SIG-M5 treated with dmso at 0.1 percent for 504 hours (cell line): ENCODE results near the gene MYL9.
"Not testable (repeated sequence)": the region's sequence is repeated elsewhere in the genome, so short reads cannot be mapped to it uniquely, and the experiment has no call there.

ENCODE experiments used
- DNase-seq: peaks from one replicate; lab custom pipeline; 2025; ENCODE audit not compliant: unreplicated experiment; lab: John Stamatoyannopoulos, UW

Gene MYL9

GRCh38 chr20:36548704-36549627 lies 7.6 kb downstream of the MYL9 start:
- no peak for DNase-seq

DNA sequence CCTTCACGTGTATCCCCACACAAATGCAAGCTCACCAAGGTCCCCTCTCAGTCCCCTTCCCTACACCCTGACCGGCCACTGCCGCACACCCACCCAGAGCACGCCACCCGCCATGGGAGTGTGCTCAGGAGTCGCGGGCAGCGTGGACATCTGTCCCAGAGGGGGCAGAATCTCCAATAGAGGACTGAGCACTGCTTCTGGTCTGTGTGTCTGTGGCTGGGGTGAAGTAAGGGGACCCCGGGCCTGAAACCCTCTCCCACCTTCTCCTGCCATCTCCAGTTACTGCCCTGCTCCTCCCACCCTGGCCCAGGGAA lies 8.3 kb downstream of the MYL9 start:
- no peak for DNase-seq

DNA sequence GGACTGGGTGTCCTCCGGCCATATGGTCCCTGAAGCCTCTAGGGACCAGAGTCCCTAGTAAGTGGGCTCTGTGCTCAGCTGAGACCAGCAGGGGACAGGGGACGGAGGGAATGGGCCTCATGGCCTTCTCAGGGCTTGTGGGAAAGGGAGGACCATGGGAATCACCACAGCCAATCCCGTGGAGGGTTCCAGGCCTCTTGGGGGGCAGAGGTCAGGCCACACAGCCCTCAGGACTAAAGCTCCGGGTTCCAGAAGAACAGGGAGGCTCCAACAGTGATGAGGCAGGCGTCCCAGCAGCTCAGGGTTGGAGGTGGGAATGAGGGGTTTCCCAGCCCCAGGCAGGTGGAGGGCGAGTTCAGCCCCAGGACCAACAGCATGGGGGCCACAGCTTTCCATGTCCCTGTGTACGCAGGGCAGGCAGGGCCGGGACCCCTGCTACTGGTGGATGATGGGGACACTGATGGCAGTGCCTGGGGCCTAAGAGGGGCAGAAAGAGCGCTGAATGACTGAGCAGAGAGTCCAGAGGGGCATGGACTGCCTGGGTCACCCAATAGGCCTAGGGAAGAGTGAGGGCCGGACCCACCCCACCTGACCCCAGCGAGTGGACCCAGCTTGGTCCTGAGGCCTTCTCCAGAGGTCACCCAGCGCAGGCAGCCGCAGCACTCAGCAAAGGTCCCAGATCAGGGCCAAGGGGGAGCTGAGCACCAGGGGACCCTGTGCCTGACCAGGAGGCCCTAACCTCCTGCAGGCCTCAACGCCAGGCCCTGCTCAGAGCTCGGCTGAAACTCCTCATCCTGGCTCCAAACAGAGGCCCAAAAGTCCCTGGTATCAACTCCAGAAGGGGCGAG lies 8.8 kb downstream of the MYL9 start:
- no peak for DNase-seq

- no peak for DNase-seq
Measured at GRCh38 chr20:36550790-36551299, 9.5 kb downstream of the MYL9 start.

GRCh38 chr20:36555248-36555647 lies 13.9 kb downstream of the MYL9 start:
- DNase-seq, result no peak

- DNase-seq, result no peak
Measured at GRCh38 chr20:36562724-36563123, 21.4 kb downstream of the MYL9 start.

- DNase-seq, result no peak
Measured at GRCh38 chr20:36563374-36563773, 22.1 kb downstream of the MYL9 start.

DNA sequence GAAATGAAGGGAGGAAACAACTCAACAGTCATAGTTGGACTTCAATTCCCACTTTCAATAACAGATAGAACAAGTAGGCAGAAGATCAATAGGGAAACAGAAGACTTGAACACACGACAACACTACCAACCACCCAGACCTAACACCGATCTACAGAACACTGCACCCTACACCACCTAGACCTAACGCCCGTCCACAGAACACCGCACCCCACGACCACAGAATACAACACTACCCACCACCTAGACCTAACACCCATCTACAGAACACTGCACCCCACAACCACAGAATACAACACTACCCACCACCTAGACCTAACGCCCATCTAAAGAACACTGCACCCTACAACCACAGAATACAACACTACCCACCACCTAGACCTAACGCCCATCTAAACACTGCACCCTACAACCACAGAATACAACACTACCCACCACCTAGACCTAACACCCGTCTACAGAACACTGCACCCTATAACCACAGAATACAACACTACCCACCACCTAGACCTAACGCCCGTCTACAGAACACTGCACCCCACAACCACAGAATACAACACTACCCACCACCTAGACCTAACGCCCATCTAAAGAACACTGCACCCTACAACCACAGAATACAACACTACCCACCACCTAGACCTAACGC lies 22.9 kb downstream of the MYL9 start:
- not testable (repeated sequence) for DNase-seq

DNA sequence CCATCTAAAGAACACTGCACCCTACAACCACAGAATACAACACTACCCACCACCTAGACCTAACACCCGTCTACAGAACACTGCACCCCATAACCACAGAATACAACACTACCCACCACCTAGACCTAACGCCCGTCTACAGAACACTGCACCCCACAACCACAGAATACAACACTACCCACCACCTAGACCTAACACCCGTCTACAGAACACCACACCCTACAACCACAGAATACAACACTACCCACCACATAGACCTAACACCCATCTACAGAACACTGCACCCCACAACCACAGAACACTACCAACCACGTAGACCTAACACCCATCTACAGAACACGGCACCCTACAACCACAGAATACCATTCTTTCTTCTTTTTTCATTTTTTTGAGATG lies 23.4 kb downstream of the MYL9 start:
- not testable (repeated sequence) for DNase-seq

- DNase-seq, result no peak
Measured at GRCh38 chr20:36565520-36565919, 24.2 kb downstream of the MYL9 start.

DNA sequence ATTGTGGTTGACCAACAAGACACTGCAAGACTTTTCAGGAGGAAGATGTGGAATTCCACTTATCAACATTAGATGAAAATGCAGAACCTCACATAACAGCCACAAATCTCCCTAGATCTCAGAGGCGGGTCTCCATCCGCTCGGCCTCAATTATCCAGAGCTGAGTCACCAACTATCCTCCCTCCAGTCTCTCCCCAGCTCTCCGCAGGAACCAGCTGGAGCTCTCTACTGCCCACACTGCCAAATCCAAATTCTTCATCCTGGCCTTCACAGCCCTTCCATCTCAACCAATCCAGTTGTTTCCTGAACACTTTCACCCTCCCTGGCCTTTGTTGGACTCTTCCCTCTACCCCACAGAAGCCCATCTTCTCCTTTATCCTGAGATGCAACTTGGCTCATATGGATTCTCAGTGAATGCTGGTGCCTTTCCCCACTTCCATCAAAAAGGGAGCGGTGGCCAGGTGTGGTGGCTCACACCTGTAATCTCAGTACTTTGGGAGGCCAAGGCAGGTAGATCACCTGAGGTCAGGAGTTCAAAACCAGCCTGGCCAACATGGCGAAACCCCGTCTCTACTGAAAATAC lies 28.6 kb downstream of the MYL9 start:
- no peak for DNase-seq

DNA sequence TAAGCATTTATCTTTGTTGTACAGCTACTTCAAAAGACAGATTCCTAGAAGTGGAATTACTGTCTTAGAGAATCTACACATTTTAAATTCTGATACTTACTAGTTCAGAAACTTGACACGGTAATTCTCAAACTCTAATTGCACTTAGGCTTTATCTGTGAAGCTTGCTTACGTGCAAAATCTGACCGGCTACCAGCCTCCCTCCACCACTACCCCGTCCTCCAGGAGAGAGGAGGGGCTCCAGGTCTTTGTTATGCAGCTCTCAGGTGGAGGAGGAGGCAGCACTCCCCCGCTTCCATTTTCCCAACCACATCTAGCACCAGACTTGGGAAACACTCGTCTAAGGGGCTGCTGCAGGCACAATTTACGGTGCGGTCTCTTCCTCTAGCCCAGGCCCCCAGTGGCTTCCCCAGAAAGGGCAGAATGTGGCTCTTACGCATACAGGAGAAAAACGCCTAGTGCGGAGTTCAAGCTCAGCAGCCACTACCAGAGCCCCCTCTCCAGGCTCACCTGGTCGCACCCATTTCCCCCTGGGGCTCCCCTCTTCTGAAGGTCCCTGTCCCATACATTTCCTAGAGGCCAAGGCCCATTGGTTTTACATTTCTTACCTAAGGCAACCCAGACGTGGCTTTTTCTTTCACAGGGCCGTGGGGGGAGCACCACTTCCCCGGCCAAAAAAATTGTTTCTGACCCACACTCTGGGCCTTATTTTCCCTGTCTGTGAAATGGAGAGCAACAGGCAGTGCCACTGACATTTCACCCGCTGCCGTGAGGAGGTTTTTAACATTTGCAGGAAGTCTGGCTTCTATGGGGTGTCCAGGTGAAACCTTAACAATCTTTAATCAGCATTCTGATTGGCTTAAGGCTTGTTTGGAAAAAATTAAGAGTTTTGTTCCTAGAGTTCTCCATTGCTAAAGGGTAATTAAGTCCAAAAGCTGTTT lies 30.5 kb downstream of the MYL9 start:
- no peak for DNase-seq

GRCh38 chr20:36572701-36573102 lies 31.4 kb downstream of the MYL9 start:
- no peak for DNase-seq

- DNase-seq, result peak; percentile 79
Measured at GRCh38 chr20:36573103-36573797, 31.9 kb downstream of the MYL9 start, which contains the start of gene TGIF2. Gene TGIF2 (plus strand): TSS chr20:36573597. CDS start chr20:36578775, 5,178 bp downstream.

GRCh38 chr20:36573798-36574365 lies 32.6 kb downstream of the MYL9 start:
- peak; percentile 78 for DNase-seq

DNA sequence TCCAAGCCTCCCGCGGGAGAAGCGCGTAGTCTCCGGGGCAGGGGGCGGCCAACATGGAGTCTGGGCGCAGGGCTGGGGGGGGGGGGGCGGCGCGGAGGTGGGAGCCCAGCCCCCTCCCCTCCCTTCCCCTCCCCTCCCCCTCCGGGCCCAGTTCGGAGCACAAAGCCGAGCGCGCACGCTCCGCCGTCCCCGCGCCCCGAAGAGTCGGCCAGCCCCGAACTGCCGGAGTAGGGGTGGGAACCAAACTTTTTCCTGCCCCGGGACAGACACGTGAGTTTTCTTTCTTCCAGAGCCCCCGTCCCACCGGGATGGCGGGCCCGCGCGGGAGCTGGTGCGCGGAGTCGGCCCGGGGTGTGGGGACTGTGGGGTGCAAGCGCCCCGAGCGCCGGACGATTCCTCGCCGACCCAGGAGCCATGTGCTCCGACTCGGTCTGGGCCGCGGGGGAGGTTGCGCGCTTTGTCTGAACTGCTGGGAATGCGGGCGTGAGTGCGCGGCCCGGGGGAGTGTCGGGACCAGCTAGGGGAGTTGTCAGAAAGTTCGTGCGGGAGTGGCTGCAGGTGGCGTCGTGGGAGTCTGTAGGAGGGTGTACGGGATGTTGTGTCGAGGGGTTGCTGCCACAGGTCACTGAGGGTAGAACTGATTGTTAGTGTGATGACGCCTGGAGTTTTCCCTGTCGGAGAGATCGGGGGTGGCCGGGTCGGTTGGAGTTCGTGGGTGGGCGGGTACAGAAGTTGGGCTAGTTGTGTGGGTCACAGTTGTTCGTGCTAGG lies 33.2 kb downstream of the MYL9 start:
- DNase-seq, result peak; percentile 62

DNA sequence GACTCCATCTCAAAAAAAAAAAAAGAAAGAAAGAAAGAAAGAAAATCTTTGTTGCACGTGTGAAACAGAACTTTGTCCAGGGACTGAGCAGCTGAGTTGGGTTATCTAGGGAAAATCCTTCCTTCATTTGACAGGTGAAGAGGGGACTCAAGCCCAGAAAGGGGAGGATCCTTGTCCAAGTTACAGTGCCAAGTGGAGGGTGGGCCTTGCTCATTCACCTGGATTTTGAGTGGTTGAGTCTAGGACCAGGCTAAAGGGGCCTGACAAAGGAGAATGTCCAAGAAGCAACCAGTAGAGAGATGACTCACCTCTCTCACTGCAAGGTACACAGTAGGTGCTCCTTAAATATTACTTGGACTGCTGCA lies 34.7 kb downstream of the MYL9 start:
- DNase-seq, result no peak

- DNase-seq, result no peak
Measured at GRCh38 chr20:36578356-36579041, 37.2 kb downstream of the MYL9 start.
